Lung microvascular endothelial cell (primary cell): ENCODE data around the gene UGT2B17. TPM values are rescaled to one million over a fixed set of nuclear protein-coding genes. Genes with fewer than 3 reads are reported as not detected.
"Not testable (repeated sequence)": the region's sequence is repeated elsewhere in the genome, so short reads cannot be mapped to it uniquely, and the experiment has no call there.

Experiments used
- DNase-seq, 2 donors: peaks; one replicate each; pipeline versions ENCODE4 v3.0.0 to v3.0.0-alpha.2; 2010; ENCODE audit warnings: low read depth in 2 of 2
- total RNA-seq: library from RNA; depleted of rRNA; stranded (reverse); fragments of >200 nt; gene quantifications from 2 replicates; pipeline ENCODE4 v1.2.1, GENCODE V29; 2014

UGT2B17 gene
- total RNA-seq = not detected in 2 replicates

DNA sequence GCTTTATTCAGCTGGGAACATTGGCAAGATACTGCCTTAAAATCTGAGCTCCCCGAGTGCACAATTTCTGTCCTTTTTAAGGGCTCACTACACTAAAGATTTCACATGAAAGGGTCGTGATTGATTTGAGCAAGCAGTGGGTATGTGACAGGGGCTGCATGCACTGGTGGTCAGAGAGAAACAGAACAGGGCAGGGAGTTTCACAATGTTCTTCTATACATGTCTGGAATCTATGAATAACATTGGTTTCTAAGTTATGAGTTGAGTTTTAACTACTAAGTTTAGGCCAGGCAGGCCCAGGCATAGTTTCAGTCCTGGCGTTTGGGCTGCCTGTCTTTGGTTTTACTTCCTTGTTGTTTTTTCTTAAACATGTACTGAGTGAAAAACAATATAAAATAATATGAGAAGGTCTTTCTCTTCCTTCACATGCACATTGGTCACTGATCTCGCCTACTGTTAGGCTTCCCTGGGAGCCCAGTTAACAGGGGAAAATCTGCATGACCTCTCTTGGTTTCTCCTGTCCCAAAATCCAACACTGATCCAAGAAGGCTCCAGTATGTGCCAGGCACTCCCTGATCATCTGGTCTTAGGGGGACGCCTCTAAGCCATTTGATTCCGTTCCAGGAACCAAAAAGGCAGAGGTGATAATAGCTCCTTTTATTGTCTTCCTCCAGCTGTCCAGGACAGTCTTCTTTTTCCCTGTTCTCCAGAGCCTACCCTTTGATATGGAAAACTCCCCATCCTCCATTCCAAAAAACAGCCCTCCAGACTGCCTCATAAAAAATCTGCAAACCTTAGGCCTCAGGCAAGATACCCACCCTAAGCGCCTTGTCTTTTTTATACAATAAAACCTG lies at the start of gene UGT2B17:
UGT2B17 (minus strand) TSS at position 51 of the 854 bp plus-strand sequence. CDS start 7,838 bp downstream, outside the sequence.
- DNase-seq = no peak

DNA sequence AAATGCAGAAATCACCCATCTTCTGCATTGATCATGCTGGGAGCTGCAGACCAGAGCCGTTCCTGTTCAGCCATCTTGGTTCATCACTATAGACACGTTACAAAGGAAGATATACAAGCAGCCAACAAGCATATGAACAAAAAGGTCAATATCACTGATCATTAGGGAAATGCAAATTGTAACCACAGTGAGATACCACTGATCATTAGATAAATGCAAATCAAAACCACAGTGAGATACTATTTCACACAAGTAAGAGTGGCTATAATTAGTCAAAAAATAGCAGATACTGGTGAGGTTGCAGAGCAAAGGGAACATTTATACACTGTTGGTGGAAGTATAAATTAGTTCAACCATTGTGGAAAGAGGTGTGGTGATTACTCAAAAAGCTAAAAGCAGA lies 46.6 kb upstream of the UGT2B17 start:
- not testable (repeated sequence) for DNase-seq

DNA sequence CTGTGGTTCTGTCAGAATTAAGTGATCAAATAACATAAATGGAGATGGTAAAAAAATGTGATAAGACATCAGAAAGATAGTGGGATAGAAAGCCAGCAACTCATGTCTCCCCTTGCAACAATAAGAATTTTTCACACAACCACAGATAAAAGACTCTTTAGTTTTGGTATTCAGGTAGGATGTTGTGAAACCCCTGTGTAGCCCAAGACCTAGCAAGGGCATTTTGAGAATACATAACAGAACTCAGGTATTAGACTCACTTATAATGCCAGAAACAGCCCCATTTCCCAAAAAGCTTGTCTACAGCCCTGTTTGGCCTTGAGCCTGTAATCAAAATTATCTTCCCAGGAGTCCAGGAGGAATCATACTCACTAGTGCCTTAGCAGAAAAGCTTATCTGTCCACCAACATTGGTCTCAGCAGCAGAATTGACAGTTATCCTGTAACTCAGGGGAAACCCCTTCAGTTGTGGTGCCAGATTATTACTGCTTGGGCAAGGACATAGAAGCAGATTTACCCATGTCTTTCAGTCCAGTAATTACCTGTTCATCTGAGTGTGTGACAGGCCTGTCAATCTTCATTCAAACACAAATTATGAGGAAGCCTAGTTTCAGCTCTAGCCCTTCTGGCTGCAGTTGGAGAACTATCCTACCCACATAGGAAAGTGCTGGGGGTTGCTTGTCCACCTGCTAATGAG lies 41.0 kb upstream of the UGT2B17 start:
- no peak for DNase-seq

DNA sequence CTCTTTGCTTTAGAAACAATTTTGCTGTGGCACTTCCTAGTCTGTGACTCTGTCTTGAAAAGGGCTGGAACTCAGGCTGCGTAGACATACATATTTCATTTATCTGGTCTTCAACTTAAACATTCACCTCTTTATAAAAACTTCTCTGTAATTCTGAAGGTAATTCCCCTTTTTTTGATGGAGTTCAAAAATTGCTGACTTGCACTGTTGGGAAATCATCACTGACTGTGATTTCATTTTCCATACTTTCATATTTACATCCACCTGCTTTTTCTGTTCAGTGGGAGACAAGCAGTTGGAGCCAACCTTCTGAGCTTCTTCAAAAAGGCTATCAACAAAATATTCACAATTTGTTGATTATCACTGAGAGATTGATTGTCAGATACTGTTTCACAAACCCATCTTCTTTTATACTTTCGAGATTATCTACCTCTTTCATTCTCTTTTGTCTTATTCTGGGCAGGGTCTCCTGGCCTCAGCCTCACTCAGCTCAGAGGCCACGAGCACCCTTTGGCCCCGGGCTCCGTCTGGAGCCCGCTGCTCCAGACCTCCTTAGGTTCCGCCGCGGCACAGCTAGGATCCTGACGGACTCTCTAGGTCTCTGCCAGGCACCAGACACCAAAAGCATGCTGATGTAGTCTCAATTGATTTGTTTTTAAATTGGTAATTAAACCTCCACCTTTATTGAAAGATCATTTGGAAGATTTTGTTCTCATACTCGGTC lies 39.7 kb upstream of the UGT2B17 start:
- no peak for DNase-seq

DNA sequence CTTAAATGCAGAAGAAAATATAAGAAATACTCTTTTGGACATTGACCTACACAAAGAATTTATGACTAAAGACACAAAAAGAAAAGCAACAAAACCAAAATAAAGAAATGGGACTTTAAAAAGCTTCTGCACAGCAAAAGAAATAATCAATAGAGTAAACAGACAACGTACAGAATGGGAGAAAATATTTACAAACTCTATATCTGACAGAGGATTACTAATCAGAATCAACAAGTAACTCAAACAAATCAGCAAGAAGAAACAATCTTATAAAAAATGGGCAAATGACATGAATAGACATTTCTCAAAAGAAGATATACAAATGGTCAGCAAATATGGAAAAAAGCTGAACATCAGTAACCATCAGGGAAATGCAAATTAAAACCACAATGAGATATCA lies 37.6 kb upstream of the UGT2B17 start:
- no peak for DNase-seq

DNA sequence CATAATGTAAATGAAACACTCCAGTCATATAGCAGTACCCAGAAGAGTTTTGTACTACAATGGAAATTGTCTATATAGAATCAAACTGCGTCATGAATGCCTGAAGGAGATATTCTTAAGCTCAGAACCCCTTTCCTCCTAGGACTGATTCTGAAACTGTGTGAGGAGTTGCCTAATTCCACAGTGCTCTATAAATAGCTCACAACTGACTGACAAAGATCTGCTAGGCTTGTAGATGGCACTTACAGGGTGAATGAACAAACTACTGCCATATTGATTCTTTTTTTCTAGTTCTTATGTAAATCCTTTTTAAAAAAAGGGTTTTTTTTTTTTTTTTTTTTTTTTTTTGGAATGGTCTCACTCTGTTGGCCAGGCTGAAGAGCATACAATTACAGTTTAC lies 30.1 kb upstream of the UGT2B17 start:
- DNase-seq = no peak

DNA sequence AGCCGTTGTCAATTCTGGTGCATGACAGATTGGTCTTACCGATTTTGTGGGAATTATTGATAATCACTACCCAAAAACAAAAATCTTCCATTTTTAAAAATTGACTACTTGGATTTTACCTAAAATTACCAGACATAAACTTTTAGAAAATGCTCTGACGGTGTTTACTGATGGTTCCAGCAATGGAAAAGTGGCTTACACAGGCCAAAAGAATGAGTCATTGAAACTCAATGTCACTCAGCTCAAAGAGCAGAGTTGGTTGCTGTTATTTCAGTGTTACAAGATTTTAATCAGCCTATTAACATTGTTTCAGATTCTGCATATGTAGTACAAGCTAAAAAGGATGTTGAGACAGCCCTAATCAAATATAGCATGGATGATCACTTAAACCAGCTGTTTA lies 23.0 kb upstream of the UGT2B17 start:
- no peak for DNase-seq

DNA sequence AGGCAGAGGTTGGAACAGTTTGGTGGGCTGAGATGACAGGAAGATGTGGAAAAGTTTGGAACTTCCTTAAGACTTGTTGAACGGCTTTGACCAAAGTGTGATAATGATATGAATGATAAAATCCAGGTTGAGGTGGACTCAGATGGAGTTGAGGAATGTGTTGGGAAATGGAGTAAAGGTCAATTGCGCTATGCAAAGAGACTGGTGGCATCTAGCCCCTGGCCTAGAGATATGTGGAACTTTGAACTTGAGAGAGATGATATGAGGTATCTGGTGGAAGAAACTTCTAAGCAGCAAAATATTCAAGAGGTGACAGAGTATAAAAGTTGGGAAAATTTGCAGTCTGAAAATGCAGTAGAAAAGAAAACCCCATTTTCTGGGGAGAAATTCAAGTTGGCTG lies 21.4 kb upstream of the UGT2B17 start:
- no peak for DNase-seq

DNA sequence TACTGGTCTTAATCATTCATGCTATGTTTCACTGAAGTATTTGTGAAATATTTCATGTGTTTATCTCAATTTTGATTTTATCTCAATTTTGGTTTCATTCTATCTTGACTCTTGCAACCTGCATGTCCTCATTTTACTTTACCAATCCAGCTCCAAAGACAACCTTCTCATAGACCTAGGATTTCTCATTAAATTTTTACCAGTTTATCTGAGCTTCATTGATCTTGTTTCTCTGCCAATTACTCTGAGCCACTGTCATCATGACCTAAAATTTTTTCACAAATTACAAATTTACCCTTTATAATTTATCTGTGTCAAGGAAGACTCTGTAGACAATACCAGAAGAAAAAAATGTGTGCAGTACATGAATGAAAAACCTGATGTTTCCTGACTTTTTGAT lies 18.6 kb upstream of the UGT2B17 start:
- no peak for DNase-seq

DNA sequence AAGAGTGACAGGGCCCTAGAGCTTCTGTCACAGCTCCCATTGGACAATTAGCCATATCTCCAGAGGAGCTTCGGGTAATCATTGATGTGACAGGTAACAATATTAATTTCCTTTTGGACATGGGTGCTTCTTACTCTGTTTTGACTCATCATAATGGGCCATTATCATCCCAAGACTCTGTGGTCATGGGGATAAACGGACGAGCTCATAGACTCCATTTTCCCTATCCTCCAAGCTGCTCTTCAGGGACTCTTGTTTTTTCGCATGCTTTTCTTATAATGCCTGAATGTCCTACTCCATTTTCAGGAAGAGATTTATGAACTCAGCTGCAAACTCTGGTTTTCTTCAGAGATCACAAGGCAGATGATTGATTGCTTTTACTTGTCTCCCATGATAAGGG lies 17.0 kb upstream of the UGT2B17 start:
- DNase-seq = no peak

DNA sequence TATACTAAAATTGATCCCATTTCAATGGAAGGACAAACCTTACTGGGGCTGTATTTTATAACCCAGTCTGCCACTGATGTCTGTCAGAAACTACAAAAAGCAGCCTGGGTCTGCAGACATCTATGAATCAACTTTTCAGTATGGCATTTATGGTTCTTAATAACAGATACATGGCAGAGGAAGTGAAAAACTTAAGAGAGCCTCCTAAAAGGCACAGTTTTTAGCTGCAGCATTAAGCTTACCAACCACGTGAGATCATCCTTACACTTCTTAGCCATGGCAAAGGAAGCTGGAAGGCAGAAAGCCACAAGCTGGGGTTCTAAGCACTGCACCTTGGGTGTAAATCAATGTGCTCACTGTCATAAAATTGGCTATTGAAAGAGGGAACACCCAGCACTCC lies 16.6 kb upstream of the UGT2B17 start:
- DNase-seq = no peak

DNA sequence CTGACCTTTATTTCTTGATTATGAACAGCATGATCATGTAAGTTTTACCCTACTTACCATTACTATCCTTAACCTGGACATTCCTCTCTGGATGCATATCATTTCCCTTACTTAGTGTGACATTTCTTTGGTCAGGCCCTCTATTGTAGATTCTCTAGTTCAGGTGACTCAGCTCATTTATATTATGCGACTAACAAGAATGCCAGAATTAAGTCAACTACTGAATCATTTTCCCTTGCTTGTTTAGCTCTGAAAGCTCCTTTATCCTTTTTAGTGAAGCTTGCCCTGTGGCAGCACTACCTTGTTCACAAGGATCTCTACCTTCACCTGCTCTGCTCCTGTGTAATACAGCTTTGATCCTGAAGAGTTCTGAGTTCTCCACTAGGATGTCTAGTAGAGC lies 15.1 kb upstream of the UGT2B17 start:
- DNase-seq = no peak

DNA sequence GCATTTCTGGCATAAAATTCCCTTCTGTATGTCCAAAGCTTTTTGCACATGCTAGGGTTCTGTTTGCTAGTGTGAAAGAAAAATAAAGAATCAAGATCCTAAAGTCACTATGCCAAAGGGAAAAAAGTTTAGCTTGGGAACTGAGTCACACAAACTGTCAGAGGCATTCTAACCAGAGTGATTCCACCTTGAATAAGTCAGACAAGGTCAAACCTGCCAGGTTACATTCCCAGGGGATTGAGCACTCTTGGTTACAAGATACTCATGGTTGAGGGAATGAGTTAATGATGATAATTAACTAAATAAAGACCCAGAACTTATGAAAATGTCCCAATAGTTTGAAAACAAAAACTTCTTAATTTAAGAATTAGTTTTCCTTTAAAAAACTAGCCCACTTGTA lies 13.7 kb upstream of the UGT2B17 start:
- DNase-seq = no peak

DNA sequence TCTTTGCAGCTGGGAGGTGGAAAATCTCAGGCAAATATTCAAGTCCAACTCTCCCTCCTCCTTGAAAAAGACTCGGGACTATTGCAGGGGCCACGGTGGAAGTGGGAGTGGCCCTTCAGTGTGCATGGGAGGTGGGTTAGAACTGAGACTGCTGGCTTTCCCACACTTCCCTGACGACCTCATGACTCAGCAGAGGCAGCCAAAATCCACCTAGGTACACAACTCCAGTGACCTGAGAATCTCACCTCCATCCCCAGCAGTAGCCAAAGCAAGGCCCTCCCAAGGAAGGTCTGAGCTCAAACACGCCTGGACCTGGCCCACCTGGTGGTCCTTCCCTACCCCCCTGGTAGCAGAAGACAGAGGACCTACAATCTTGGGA lies 6.2 kb upstream of the UGT2B17 start:
- DNase-seq = no peak

DNA sequence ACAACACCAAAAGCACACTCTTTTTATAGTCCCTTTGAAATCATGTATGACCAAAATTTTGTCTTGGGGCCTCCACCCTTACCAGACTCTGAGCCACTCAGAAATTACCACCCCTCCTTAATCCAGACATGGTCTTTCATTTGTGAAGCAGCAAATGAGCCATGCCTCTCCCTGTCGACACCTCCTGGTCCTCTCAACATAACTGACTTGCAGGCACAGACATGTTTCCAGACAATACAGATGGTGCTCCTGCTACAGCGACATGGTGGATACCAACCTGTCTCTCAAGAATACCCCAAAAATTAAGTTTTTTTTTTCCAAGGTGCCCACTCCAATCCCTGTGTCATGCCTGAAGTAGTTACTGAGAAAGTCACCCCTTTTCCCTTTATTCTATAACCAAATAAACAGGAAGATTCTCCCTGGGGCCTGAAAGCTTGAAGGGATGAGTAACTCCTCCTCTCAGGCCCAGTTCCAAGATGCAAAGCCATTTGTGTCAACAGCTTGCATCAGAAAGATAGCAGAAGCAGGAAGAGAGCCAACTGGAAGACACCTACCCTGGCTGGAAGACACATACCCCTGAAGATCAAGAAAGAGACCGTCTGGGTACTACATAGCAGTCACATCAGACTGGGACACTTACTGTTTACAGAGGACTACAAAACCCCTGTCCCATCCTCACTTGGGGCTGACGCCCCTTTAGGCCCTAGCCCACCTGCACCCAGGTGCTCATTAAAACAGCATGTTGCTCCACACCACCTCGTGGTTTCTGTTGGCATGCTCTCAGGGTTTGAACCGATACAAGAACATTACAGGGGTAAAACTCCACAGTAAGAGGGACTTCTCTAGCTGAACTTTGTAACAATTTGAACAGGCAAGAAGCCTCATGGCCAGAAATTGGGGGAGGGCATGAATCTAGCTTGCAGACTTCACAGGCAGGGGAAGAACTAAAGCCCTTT lies 5.5 kb upstream of the UGT2B17 start:
- DNase-seq = no peak

DNA sequence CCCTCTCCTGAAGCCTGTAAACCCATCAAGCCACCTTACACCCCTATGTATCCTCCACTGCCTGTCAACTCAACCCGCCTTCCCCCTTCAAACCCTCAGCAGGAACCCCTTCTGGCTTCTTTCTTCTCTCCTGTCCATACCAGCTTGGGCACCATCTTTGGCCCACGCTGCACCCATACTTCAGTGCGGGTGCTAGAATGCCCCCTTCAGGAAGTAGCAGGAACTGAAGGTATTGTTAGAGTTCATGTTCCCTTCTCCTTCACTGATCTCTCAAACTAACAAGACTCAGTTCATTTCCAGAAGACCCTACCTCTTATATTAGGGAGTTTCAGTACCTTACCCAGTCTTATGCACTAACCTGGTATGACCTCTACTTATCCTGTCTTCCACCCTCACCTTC lies 1.5 kb upstream of the UGT2B17 start:
- no peak for DNase-seq

DNA sequence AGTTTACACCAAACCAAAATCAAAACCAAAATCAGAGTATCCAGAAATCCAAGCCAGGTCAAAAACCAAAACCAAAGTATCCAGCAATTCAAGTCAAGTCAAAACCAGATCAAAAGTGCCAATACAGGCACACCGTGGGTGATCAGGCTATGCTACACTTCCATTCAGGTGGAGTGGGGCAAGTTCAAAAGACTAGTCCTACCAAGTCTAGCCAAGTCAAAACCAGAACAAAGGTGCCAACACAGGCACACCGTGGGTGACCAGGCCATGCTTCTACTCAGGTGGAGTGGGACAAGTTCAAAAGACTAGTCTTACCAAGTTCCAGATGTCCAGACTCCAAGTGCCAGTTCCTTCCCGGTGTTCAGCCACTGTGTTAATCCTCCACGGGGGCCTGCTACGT lies 486 bp downstream of the UGT2B17 start:
- DNase-seq = not testable (repeated sequence)

DNA sequence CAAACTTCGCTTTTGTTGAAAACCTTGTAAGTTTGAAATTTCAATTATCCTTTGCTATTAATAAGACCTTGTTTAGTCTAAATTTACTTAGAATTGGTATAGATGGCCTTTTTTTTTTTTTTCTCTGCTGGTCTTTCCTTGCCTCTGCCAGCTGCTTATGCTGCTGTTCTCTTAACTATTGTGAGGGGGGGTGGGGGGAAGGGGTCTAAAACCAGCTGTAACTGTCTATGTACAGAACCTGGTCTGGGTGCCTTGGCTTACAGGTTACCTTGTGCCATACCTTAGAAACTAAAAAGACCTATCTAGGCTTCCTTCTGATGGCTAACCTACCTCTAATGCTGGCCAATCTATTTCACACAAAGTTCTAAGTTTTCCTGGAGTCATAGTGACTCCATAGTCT lies 1.0 kb downstream of the UGT2B17 start:
- DNase-seq = no peak

DNA sequence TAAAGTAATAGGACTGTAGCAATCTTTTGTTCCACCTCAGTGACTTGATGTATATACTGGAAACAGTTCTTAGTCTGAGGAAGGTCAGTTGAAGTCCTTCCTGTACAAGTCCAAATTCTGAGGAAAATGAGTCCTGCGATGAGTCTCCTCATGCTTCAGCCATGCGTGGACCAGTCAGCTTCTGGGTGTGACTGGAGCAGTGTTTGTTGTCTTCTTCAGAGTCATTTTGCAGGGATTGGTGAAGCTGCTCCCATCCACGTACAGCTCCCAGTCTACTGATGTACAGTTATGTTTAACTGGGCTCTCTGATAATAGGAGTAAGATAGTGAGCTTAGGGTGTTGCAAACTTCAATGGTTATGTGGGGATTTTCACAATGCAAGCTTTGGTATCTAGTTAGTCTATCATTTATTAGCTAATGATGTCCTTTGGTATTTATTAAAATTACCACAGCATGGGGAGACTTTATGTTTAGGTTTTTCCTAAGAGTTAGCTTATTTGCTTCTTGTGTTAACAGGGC lies 3.4 kb downstream of the UGT2B17 start:
- DNase-seq = no peak

DNA sequence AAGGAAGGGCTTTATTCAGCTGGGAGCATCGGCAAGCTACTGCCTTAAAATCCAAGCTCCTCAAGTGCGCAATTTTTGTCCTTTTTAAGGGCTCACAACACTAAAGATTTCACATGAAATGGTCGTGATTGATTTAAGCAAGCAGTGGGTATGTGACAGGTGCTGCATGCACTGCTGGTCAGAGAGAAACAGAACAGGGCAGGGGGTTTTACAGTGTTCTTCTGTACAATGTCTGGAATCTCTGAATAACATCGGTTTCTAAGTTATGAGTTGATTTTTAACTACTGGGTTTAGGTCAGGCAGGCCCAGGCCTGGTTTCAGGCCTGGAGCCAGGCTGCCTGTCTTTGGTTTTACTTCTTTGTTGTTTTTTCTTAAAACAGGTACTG lies 6.0 kb downstream of the UGT2B17 start:
- no peak for DNase-seq

DNA sequence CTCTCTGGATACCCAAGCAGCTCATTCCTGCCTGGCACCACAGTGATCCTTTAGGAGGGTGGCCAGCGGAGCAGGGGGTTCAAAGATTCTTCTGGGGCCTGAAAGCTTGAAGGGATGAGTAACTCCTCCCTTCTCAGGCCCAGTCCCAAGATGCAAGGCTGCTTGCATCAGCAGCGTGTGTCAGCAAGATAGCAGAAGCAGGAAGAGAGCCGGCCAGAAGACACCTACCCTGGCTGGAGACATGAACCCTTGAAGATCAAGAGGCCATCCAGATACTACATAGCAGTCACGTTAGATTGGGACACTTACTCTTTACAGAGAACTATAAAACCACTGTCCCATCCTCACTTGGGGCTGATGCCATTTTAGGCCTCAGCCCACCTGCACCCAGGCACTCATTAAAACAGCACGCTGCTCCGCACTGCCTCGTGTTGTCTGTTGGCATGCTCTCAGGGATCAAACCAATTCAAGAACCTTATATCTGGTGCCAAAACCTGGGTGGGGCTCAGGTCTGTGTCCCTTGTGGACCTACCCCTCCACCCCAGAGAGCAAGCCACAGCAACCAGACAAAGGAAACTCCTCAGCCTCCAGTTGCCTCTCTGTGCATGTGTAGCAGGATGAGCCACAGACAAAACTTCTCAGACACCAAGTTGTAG lies 6.5 kb downstream of the UGT2B17 start:
- DNase-seq = no peak
